Measurements from ENCODE around the gene NTF4.

DNA sequence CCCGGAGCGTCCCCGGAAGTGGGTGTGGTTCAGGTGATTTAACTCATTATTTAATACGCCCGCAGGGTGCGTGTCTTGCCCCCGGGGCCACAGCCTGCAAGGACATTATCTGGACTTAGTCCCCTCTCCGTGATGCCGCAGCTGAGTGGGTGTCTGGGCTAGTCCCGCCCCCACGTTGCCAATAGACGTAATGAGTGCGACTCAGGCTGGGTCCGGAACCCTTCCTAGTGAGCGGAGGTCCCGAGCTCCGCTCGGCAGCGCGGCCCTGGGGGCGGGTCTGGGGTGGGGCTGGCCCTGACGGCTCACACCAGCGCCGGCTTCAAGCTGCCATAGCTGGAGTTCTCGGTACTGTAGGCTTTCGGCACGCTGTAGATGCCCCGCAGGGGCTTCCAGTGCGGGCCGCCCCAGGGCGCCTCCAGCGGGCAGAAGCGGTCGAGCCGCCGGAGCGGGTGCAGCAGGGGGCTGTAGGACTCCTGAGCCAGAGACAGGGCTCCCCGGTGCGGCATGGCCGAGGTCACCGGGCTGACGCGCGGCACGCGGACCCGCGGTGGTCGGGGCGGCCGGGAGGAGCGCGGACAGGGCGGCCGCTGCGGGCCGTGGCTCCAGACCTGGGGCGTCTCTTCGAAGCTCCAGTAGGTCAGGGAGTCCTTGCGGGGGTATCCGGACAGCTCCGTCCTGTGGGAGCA is 46.8 kb downstream of the NTF4 start:
- TF ChIP-seq POLR2A (IDR thresholded peaks at IDR 0.05; ENCODE audit: control extremely low read depth in 1 of 2, low read depth in 2 of 2, low read length in 2 of 2): no peak
- TF ChIP-seq SAP30 (IDR thresholded peaks at IDR 0.05; ENCODE audit: insufficient read depth, insufficient replicate concordance, low read length): no peak
- TF ChIP-seq, protein P1, sequence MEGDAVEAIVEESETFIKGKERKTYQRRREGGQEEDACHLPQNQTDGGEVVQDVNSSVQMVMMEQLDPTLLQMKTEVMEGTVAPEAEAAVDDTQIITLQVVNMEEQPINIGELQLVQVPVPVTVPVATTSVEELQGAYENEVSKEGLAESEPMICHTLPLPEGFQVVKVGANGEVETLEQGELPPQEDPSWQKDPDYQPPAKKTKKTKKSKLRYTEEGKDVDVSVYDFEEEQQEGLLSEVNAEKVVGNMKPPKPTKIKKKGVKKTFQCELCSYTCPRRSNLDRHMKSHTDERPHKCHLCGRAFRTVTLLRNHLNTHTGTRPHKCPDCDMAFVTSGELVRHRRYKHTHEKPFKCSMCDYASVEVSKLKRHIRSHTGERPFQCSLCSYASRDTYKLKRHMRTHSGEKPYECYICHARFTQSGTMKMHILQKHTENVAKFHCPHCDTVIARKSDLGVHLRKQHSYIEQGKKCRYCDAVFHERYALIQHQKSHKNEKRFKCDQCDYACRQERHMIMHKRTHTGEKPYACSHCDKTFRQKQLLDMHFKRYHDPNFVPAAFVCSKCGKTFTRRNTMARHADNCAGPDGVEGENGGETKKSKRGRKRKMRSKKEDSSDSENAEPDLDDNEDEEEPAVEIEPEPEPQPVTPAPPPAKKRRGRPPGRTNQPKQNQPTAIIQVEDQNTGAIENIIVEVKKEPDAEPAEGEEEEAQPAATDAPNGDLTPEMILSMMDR (IDR thresholded peaks at IDR 0.05; ENCODE audit: control extremely low read depth in 1 of 3, insufficient read depth in 1 of 3, low read depth in 1 of 3, low read length in 3 of 3): peak; percentile 8 to 35 (median 32)
- no peak for TF ChIP-seq FOSL1 (IDR thresholded peaks at IDR 0.05; ENCODE audit: insufficient read depth, low read depth, low read length)
- no peak for TF ChIP-seq RBBP5 (IDR thresholded peaks at IDR 0.05; ENCODE audit: borderline replicate concordance, low read depth, low read length)
- no peak for TF ChIP-seq YY1 (IDR thresholded peaks at IDR 0.05; ENCODE audit: low read depth, low read length)
- no peak for TF ChIP-seq POLR2AphosphoS5 (IDR thresholded peaks at IDR 0.05; ENCODE audit: low read depth, low read length)
- no peak for TF ChIP-seq TEAD4 (IDR thresholded peaks at IDR 0.05; ENCODE audit: low read depth, low read length)
- TF ChIP-seq CBX5 (IDR thresholded peaks at IDR 0.05; ENCODE audit: low read depth, low read length): no peak

Data from H1 (cell line).